ENCODE results near the gene CLP1.

DNA sequence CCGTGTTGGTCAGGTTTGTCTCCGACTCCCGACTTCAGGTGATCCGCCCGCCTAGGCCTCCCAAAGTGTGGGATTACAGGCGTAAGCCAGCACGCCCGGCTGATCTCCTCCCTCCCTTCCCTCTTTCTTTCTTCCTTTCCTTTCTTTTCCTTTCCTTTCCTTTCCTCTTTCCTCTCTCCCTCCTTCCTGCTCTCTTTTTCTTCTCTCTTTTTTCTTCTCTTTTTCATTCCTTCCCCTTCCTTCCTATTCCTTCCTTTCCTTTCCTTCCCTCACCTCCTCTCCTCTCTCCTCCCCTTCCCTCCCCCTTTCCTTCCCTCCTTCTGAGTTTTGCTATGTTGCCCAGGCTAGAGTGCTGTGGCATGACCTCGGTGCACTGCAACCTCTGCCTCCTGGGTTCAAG, 6.4 kb downstream of the CLP1 start:
- TF ChIP-seq, protein P1, sequence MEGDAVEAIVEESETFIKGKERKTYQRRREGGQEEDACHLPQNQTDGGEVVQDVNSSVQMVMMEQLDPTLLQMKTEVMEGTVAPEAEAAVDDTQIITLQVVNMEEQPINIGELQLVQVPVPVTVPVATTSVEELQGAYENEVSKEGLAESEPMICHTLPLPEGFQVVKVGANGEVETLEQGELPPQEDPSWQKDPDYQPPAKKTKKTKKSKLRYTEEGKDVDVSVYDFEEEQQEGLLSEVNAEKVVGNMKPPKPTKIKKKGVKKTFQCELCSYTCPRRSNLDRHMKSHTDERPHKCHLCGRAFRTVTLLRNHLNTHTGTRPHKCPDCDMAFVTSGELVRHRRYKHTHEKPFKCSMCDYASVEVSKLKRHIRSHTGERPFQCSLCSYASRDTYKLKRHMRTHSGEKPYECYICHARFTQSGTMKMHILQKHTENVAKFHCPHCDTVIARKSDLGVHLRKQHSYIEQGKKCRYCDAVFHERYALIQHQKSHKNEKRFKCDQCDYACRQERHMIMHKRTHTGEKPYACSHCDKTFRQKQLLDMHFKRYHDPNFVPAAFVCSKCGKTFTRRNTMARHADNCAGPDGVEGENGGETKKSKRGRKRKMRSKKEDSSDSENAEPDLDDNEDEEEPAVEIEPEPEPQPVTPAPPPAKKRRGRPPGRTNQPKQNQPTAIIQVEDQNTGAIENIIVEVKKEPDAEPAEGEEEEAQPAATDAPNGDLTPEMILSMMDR (IDR thresholded peaks at IDR 0.05): no peak
- TF ChIP-seq POLR2A (IDR thresholded peaks at IDR 0.05): no peak
